SK-N-MC (cell line): ENCODE measurements around the gene RNU5D-1.

Experiments
- EZH2 ChIP-seq: fragments of 200-600 bp; sonication (generic); IDR thresholded peaks from one replicate; pipeline ENCODE4 v1.6.1; 2017; ENCODE audit warnings: antibody characterized with exemption
- POLR2AphosphoS5 ChIP-seq: IDR thresholded peaks from 2 replicates; pipeline ENCODE4 v1.6.1; 2012; ENCODE audit warnings: mild to moderate bottlenecking, low read depth, low read length, borderline replicate concordance

- no peak for TF ChIP-seq EZH2
- no peak for TF ChIP-seq POLR2AphosphoS5
Measured at GRCh38 chr1:44700573-44700972, 30.4 kb downstream of the RNU5D-1 start.
